Panc1 (cell line): ENCODE data around the gene SV2C.

Experiments
- POLR2AphosphoS5 ChIP-seq: IDR thresholded peaks from 2 replicates; pipeline ENCODE4 v1.6.1; 2012; ENCODE audit warnings: mild to moderate bottlenecking, low read depth, low read length, moderate library complexity
- TCF7L2 ChIP-seq: IDR thresholded peaks from 2 replicates; pipeline ENCODE4 v1.6.1; 2011; ENCODE audit warnings: mild to moderate bottlenecking, low read depth, low read length, inconsistent platforms
- TF ChIP-seq, protein P1 (sequence below): fragments of 450-650 bp; IDR thresholded peaks from 2 replicates; pipeline ENCODE4 v1.5.1; 2017; ENCODE audit warnings: mild to moderate bottlenecking

DNA sequence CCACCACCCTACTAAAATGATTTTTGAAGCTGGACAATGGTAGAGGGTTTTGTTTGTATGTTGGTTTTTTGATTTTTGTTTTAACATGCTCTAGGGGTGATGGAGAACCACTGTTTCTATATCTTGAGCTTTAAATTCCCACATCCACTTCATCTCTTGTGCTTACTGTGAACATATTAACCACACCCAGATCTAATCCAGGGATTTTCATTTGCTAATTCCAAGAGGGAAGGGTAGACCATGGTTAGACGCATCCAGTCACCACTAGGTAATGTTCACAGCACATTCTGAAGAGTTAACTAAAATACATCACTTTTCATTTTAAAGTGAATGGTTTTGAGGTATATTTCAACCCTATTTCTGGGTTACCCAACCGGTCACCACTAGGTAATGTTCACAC lies 283.4 kb downstream of the SV2C start:
- TF ChIP-seq, protein P1, sequence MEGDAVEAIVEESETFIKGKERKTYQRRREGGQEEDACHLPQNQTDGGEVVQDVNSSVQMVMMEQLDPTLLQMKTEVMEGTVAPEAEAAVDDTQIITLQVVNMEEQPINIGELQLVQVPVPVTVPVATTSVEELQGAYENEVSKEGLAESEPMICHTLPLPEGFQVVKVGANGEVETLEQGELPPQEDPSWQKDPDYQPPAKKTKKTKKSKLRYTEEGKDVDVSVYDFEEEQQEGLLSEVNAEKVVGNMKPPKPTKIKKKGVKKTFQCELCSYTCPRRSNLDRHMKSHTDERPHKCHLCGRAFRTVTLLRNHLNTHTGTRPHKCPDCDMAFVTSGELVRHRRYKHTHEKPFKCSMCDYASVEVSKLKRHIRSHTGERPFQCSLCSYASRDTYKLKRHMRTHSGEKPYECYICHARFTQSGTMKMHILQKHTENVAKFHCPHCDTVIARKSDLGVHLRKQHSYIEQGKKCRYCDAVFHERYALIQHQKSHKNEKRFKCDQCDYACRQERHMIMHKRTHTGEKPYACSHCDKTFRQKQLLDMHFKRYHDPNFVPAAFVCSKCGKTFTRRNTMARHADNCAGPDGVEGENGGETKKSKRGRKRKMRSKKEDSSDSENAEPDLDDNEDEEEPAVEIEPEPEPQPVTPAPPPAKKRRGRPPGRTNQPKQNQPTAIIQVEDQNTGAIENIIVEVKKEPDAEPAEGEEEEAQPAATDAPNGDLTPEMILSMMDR, result no peak
- TF ChIP-seq POLR2AphosphoS5 (no peak), TCF7L2 (no peak)
